Activated naive CD4-positive, alpha-beta T cell treated with anti-CD3 and anti-CD28 coated beads, Interleukin-2, amount 50 U/mL, for 16 hours (primary cell): Measurements from ENCODE around the gene CLOCK.
A peak's percentile ranks its signal among the peaks of the same experiment; 100 is the strongest.

Source experiments
- DNase-seq: peaks from one replicate; pipeline ENCODE4 v3.0.0-alpha.2; 2020

Gene CLOCK

GRCh38 chr4:55407119-55407518 lies 139.6 kb downstream of the CLOCK start:
- DNase-seq: no peak

- no peak for DNase-seq
Measured at GRCh38 chr4:55406545-55406944, 140.2 kb downstream of the CLOCK start.

GRCh38 chr4:55405073-55405472 lies 141.6 kb downstream of the CLOCK start:
- no peak for DNase-seq

- DNase-seq: no peak
Measured at GRCh38 chr4:55399581-55399980, 147.1 kb downstream of the CLOCK start.

GRCh38 chr4:55398966-55399365 lies 147.7 kb downstream of the CLOCK start:
- no peak for DNase-seq

GRCh38 chr4:55398461-55398860 lies 148.2 kb downstream of the CLOCK start:
- no peak for DNase-seq

- no peak for DNase-seq
Measured at GRCh38 chr4:55397520-55398321, 149.0 kb downstream of the CLOCK start.

- DNase-seq: no peak
Measured at GRCh38 chr4:55397126-55397436, 149.6 kb downstream of the CLOCK start.

GRCh38 chr4:55396308-55397125 lies 150.2 kb downstream of the CLOCK start:
- DNase-seq: no peak

- DNase-seq: peak; percentile 91
Measured at GRCh38 chr4:55395529-55396307, 151.0 kb downstream of the CLOCK start, which contains the start of gene TMEM165. TSS of gene TMEM165 (plus strand) at chr4:55395957. CDS start at chr4:55396190, 233 bp downstream.

GRCh38 chr4:55395218-55395528 lies 151.5 kb downstream of the CLOCK start:
- DNase-seq: no peak

- DNase-seq: no peak
Measured at GRCh38 chr4:55393461-55394320, 153.0 kb downstream of the CLOCK start.

- DNase-seq: no peak
Measured at GRCh38 chr4:55386840-55387239, 159.9 kb downstream of the CLOCK start.

GRCh38 chr4:55386073-55386472 lies 160.6 kb downstream of the CLOCK start:
- no peak for DNase-seq

- DNase-seq: no peak
Measured at GRCh38 chr4:55385201-55385649, 161.5 kb downstream of the CLOCK start.

GRCh38 chr4:55382488-55383003 lies 164.2 kb downstream of the CLOCK start:
- no peak for DNase-seq

- no peak for DNase-seq
Measured at GRCh38 chr4:55381502-55381901, 165.2 kb downstream of the CLOCK start.

- DNase-seq: no peak
Measured at GRCh38 chr4:55380576-55380975, 166.1 kb downstream of the CLOCK start.

- no peak for DNase-seq
Measured at GRCh38 chr4:55378617-55379467, 167.9 kb downstream of the CLOCK start.
